GM21786 (cell line): ENCODE measurements around the gene FAM133A.

Source experiments
- ATAC-seq: cut with Tn5 transposase; IDR thresholded peaks from one replicate; pipeline ENCODE4 v1.9.1; 2021; ENCODE audit not compliant: unreplicated experiment

Gene FAM133A

GRCh38 chrX:93673869-93674271 lies at the start of gene FAM133A:
Gene FAM133A (plus strand): TSS chrX:93674206. CDS start chrX:93709420, 35,214 bp downstream.
- ATAC-seq: no peak

- no peak for ATAC-seq
Observed at GRCh38 chrX:93637591-93637990, 36.4 kb upstream of the FAM133A start.

GRCh38 chrX:93649381-93649780 lies 24.6 kb upstream of the FAM133A start:
- no peak for ATAC-seq

- ATAC-seq: no peak
Observed at GRCh38 chrX:93660575-93660974, 13.4 kb upstream of the FAM133A start.

GRCh38 chrX:93673056-93673868 lies 744 bp upstream of the FAM133A start, which contains the start of gene NAP1L3:
Gene NAP1L3 (minus strand): TSS chrX:93673578. CDS start chrX:93673304, 274 bp downstream.
- ATAC-seq: peak; percentile 73

- no peak for ATAC-seq
Observed at GRCh38 chrX:93695981-93696380, 22.0 kb downstream of the FAM133A start.

GRCh38 chrX:93703701-93704100 lies 29.7 kb downstream of the FAM133A start:
- no peak for ATAC-seq

- ATAC-seq: no peak
Observed at GRCh38 chrX:93711076-93711475, 37.1 kb downstream of the FAM133A start.

- no peak for ATAC-seq
Observed at GRCh38 chrX:93741811-93742210, 67.8 kb downstream of the FAM133A start.

GRCh38 chrX:93760163-93760562 lies 86.2 kb downstream of the FAM133A start:
- ATAC-seq: no peak
